ENCODE data around the gene PDIA2.
"Not testable (repeated sequence)": the region's sequence is repeated elsewhere in the genome, so short reads cannot be mapped to it uniquely, and the experiment has no call there.

PDIA2 gene

DNA sequence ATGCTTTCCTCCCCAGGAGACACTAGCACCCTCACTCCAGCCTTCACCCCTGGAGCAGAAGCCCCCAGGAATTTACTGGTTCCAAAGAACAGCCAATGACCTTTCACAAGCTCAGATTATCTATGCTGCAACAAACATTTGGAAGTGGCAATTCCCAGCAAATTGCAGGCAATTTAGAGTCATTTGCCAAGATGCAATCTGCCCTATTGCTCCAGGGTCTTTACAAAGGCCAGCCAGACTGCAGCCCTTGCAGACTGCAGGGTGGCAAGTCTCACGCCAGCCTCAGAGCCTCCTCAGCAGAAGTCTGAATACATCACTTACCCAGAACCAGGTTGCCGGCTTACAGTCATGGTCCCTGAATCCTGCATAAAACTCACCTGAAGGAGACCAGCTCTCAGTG lies 47.8 kb downstream of the PDIA2 start:
- Histone ChIP-seq H3K4ac (ENCODE audit: low read depth, low read length) (no peak overlapping the region), H3K4me3 (ENCODE audit: low read length) (no peak overlapping the region), H4K8ac (ENCODE audit: low read depth, low read length) (no peak overlapping the region), H3K4me2 (ENCODE audit: low read length) (no peak overlapping the region), H3K56ac (ENCODE audit: low read length) (no peak overlapping the region), H3K36me3 (ENCODE audit: control insufficient read depth, insufficient read depth, low read length) (no peaks in the 10 kb centered on the region), H2BK5ac (ENCODE audit: low read length) (no peak overlapping the region), H3K27ac (ENCODE audit: low read depth, low read length) (no peak overlapping the region), H2BK15ac (replicated peaks; ENCODE audit: low read depth) (no peak overlapping the region), H3K4me1 (ENCODE audit: control insufficient read depth, low read depth, low read length) (peaks cover 2% of the 10 kb centered on the region), H3K9ac (ENCODE audit: low read length) (no peak overlapping the region), H3K79me1 (ENCODE audit: low read length) (peaks cover 26% of the 10 kb centered on the region), H3K18ac (ENCODE audit: low read length) (no peak overlapping the region), H2BK120ac (ENCODE audit: low read depth, low read length) (no peak overlapping the region), H3K79me2 (ENCODE audit: control insufficient read depth, insufficient read depth, low read length) (peaks cover 46% of the 10 kb centered on the region), H2AK5ac (ENCODE audit: low read length) (no peak overlapping the region), H3K23ac (ENCODE audit: low read length) (no peak overlapping the region), H3K27me3 (ENCODE audit: insufficient read depth, low read length, poor library complexity) (no peaks in the 10 kb centered on the region), H4K5ac (ENCODE audit: low read length) (no peak overlapping the region)
- peak; percentile 18 for DNase-seq
- no CpG with 5 or more reads among the region's 2 CpGs for WGBS (ENCODE audit: extremely low coverage, insufficient coverage, low lambda C conversion rate)

DNA sequence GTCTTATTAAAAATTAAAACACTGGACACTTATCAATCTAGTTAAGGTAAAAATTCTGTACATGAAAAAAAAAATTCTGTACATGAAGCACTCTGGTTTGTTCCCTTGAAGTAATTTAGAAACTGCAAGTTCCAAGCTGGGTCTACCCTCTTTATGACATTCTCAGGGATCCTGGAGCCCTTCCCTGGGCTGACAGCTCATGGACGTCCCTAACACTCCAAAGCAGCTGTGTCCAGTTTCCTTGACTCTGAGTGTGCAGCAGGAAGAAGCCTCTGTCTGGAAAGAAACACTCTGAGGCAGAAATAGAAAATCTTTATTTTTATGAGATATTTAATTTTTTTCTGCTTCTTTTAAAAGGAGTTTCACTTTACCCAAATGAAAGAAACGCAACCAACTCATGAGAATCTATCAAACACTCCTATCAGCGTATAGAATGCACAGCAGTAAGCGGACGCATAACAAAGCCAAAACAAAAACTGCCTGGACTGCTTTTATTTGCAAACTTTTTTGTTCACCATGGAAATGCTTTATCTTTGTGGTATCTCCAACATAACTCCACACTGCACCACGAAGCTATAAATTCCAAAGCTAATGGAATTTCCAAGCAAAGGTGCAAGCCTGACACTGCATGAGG lies 48.3 kb downstream of the PDIA2 start:
- H2BK120ac ChIP-seq (ENCODE audit: low read depth, low read length); H3K18ac ChIP-seq (ENCODE audit: low read length); H2AK5ac ChIP-seq (ENCODE audit: low read length); H4K8ac ChIP-seq (ENCODE audit: low read depth, low read length); H4K5ac ChIP-seq (ENCODE audit: low read length); H3K56ac ChIP-seq (ENCODE audit: low read length); H3K36me3 ChIP-seq (ENCODE audit: control insufficient read depth, insufficient read depth, low read length); H3K4me3 ChIP-seq (ENCODE audit: low read length); H3K27ac ChIP-seq (ENCODE audit: low read depth, low read length); H2BK5ac ChIP-seq (ENCODE audit: low read length); H2BK15ac ChIP-seq (replicated peaks; ENCODE audit: low read depth); H3K27me3 ChIP-seq (ENCODE audit: insufficient read depth, low read length, poor library complexity); H3K23ac ChIP-seq (ENCODE audit: low read length); DNase-seq; H3K4me2 ChIP-seq (ENCODE audit: low read length); H3K4me1 ChIP-seq (ENCODE audit: control insufficient read depth, low read depth, low read length); H3K9ac ChIP-seq (ENCODE audit: low read length); H3K4ac ChIP-seq (ENCODE audit: low read depth, low read length): not testable (repeated sequence)
- Histone ChIP-seq H3K79me2 (ENCODE audit: control insufficient read depth, insufficient read depth, low read length) (peaks cover 48% of the 10 kb centered on the region), H3K79me1 (ENCODE audit: low read length) (peaks cover 28% of the 10 kb centered on the region)
- WGBS (ENCODE audit: extremely low coverage, insufficient coverage, low lambda C conversion rate), result no CpG with 5 or more reads among the region's 6 CpGs

- no CpG with 5 or more reads among the region's 6 CpGs for WGBS (ENCODE audit: extremely low coverage, insufficient coverage, low lambda C conversion rate)
- Histone ChIP-seq H3K36me3 (ENCODE audit: control insufficient read depth, insufficient read depth, low read length) (no peaks in the 10 kb centered on the region), H3K79me1 (ENCODE audit: low read length) (peaks cover 28% of the 10 kb centered on the region), H3K9ac (ENCODE audit: low read length) (no peak overlapping the region), H3K27ac (ENCODE audit: low read depth, low read length) (no peak overlapping the region), H3K27me3 (ENCODE audit: insufficient read depth, low read length, poor library complexity) (no peaks in the 10 kb centered on the region), H3K79me2 (ENCODE audit: control insufficient read depth, insufficient read depth, low read length) (peaks cover 60% of the 10 kb centered on the region), H3K56ac (ENCODE audit: low read length) (no peak overlapping the region), H2BK120ac (ENCODE audit: low read depth, low read length) (no peak overlapping the region), H3K18ac (ENCODE audit: low read length) (no peak overlapping the region), H4K5ac (ENCODE audit: low read length) (no peak overlapping the region), H2BK15ac (replicated peaks; ENCODE audit: low read depth) (no peak overlapping the region), H2BK5ac (ENCODE audit: low read length) (no peak overlapping the region), H3K4me2 (ENCODE audit: low read length) (no peak overlapping the region), H3K4ac (ENCODE audit: low read depth, low read length) (no peak overlapping the region), H4K8ac (ENCODE audit: low read depth, low read length) (no peak overlapping the region), H2AK5ac (ENCODE audit: low read length) (no peak overlapping the region), H3K4me1 (ENCODE audit: control insufficient read depth, low read depth, low read length) (peaks cover 2% of the 10 kb centered on the region), H3K23ac (ENCODE audit: low read length) (no peak overlapping the region), H3K4me3 (ENCODE audit: low read length) (no peak overlapping the region)
- no peak for DNase-seq
These were observed 50.6 kb downstream of the PDIA2 start for GRCh38 chr16:333406-334094.

GRCh38 chr16:334164-334832 lies 51.3 kb downstream of the PDIA2 start:
- not testable (repeated sequence) for H3K4me3 ChIP-seq (ENCODE audit: low read length); H2BK120ac ChIP-seq (ENCODE audit: low read depth, low read length); H2BK5ac ChIP-seq (ENCODE audit: low read length); H3K27me3 ChIP-seq (ENCODE audit: insufficient read depth, low read length, poor library complexity); H3K23ac ChIP-seq (ENCODE audit: low read length); H3K36me3 ChIP-seq (ENCODE audit: control insufficient read depth, insufficient read depth, low read length); H3K56ac ChIP-seq (ENCODE audit: low read length); DNase-seq; H3K18ac ChIP-seq (ENCODE audit: low read length); H3K27ac ChIP-seq (ENCODE audit: low read depth, low read length); H3K9ac ChIP-seq (ENCODE audit: low read length); H3K4me2 ChIP-seq (ENCODE audit: low read length); H2AK5ac ChIP-seq (ENCODE audit: low read length); H4K8ac ChIP-seq (ENCODE audit: low read depth, low read length); H4K5ac ChIP-seq (ENCODE audit: low read length); H3K4ac ChIP-seq (ENCODE audit: low read depth, low read length); H3K4me1 ChIP-seq (ENCODE audit: control insufficient read depth, low read depth, low read length); H2BK15ac ChIP-seq (replicated peaks; ENCODE audit: low read depth)
- Histone ChIP-seq H3K79me2 (ENCODE audit: control insufficient read depth, insufficient read depth, low read length) (peaks cover 61% of the 10 kb centered on the region), H3K79me1 (ENCODE audit: low read length) (peaks cover 28% of the 10 kb centered on the region)
- WGBS (ENCODE audit: extremely low coverage, insufficient coverage, low lambda C conversion rate), result no CpG with 5 or more reads among the region's 5 CpGs

- H2BK5ac ChIP-seq (ENCODE audit: low read length); H3K4me3 ChIP-seq (ENCODE audit: low read length); H3K9ac ChIP-seq (ENCODE audit: low read length); H2AK5ac ChIP-seq (ENCODE audit: low read length); H3K36me3 ChIP-seq (ENCODE audit: control insufficient read depth, insufficient read depth, low read length); H2BK120ac ChIP-seq (ENCODE audit: low read depth, low read length); H3K18ac ChIP-seq (ENCODE audit: low read length); H3K27ac ChIP-seq (ENCODE audit: low read depth, low read length); H3K4ac ChIP-seq (ENCODE audit: low read depth, low read length); DNase-seq; H4K5ac ChIP-seq (ENCODE audit: low read length); H3K4me2 ChIP-seq (ENCODE audit: low read length); H3K56ac ChIP-seq (ENCODE audit: low read length); H3K4me1 ChIP-seq (ENCODE audit: control insufficient read depth, low read depth, low read length); H3K23ac ChIP-seq (ENCODE audit: low read length); H2BK15ac ChIP-seq (replicated peaks; ENCODE audit: low read depth); H3K27me3 ChIP-seq (ENCODE audit: insufficient read depth, low read length, poor library complexity); H4K8ac ChIP-seq (ENCODE audit: low read depth, low read length): not testable (repeated sequence)
- H3K79me1 ChIP-seq (ENCODE audit: low read length), result peaks cover 31% of the 10 kb centered on the region
- no CpG with 5 or more reads among the region's 11 CpGs for whole genome bisulfite sequencing (ENCODE audit: extremely low coverage, insufficient coverage, low lambda C conversion rate)
- H3K79me2 ChIP-seq (ENCODE audit: control insufficient read depth, insufficient read depth, low read length), result peaks cover 67% of the 10 kb centered on the region
These were observed 52.1 kb downstream of the PDIA2 start for GRCh38 chr16:334861-335632.
